HG03135 (cell line): Measurements from ENCODE around the gene PTX4.
A peak's percentile ranks its signal among the peaks of the same experiment; 100 is the strongest.
"Not testable (repeated sequence)": the region's sequence is repeated elsewhere in the genome, so short reads cannot be mapped to it uniquely, and the experiment has no call there.

Experiments
- ATAC-seq: cut with Tn5 transposase; IDR thresholded peaks from one replicate; pipeline ENCODE4 v1.9.1; 2021; ENCODE audit warnings: mild to moderate bottlenecking, moderate library complexity; ENCODE audit not compliant: unreplicated experiment

PTX4 gene

DNA sequence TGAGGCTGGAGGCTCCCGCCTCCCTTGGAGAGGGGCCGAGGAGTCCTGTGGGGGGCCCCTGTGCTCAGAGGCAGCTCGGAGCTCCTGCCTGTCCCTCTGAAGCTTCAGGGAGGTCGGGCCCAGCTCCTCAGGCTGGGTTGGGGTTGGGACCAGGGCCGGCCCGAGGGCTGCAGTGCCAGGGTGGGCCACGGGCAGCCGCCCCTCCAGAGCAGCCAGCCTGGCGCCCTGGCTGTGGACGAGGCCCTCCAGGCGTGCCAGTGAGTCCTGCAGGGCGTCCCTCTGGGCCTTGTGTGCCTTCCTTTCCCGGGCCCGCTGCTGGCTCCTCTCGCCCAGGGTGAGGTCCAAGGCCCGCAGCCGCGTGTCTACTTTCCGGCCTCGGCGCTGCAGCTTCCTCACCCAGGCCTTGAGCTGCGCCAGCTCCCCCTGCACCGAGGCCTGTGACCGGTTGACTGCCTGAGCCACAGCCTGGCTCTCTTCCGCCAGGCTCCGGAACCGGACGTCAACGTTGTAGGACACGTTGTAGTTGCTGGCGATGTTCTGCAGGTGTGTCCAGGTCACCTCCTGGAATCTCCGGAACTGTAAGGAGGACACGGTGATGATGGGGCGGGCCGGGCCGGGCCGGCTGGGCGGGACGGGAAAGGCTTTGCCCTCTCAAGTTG is 1.2 kb downstream of the PTX4 start:
- ATAC-seq = no peak

DNA sequence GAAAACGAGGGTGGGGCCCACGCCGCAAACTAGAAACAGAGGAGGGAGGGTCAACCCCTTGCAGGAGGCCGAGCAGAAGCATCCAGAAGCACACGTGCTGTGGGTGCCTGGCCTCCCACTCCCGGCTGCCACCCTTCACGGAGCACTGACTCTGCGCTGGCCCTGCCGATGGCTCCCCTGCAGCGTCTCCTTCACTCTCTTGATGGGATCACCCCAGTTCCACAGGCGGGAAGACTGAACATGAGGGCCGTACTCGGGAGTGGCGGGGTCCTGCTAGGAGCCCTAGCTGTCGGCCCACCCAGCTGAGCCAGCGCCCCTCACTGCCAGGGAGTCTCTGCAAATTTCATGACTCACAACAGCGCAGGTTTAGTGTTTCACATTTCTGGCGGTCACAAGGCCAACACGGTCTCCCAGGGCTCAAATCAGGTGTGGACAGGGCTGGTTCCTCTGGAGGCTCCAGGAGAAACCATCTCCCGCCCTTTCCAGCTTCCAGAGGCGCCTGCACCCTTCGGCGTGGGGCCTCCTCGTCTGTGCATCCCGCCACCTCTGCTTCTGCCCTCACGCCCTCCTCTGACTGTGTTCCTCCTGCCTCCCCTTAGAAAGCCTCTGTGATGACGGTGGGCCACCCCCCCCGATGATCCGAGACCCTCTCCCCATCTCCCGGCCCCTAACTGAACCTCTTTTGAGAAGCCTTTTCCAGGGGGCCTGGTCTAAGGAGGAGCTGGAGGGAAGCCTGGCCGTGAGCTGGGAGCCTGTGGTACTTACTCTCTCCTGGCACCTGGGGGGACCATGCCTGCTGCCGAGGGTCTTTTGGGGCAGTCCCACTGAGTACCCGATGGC is 2.0 kb downstream of the PTX4 start:
- no peak for ATAC-seq

DNA sequence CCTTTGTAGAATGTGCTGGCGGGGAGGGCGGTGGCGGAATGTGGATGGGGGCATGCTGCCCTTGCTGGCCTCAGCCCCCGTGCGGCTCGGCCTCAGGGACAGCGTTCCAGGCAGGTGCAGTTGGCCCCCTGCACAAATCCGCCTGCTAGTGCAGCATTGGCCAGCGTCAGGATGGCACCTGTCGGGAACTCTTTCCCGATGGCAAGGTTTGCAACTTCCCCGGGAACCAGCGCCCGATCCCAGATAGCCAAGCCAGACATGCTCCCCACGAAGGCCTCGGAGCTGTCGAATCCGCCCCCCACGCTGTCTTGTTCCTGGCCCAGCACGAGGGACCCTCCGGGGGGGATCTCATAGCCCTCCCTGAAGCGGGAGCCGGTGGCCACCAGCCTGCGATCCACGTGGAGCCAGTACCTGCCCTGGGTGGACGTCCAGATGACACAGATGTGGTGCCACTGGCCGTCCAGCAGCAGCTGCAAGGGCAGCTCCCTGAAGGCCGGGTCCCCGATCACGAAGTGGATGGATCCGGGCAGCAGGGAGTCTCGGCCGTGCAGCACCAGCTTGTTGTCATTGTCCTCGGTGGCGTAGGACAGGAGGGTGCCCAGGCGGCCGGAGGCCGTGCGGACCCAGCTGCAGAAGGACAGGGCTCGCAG is 2.8 kb downstream of the PTX4 start:
- ATAC-seq = no peak

DNA sequence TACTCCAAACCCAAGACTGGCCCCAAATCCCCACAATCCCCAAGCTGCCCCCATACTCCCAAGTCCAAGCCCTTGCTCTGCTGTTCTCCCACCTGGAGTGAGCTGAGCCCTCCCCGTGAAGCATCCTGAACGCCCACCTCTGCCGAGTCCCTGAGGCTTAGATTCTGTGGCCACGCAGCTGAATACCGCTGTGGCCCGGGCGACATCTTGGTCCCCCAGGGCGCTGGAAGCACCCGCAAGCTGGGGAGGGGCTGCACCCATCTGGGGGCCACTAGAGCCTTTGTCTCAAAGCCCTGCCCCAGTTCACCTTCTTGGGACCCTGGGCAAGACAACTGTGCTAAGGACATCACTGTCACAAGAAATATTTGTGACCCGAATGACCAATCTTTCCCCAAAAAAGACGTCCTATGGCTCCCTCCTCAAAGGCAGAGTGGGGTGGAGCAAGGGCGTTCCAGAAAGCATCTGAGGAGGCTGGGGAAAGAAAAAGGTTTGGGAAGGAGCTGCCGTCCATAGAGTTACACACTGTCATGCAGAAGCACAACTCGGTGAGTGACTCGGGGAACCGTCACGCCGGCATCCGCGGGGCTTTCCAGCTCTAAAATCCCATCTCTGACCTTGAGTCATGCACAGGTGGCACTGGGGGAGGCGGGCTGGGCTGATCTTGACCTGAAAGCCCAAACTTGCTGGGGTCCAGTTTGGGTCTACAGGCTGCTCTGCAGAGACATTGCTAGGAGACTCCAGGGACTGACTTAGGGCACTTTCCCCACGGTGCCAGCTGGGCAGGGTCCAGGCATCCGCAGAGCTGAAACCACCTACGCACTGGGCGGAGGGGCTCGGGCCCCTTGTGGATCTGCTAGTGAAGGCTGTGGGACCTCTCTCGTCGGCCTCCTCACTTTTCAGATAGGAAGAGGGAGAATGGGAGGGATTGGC is 6.6 kb downstream of the PTX4 start:
- ATAC-seq = no peak

GRCh38 chr16:1478937-1479336 is 9.8 kb downstream of the PTX4 start:
- not testable (repeated sequence) for ATAC-seq

DNA sequence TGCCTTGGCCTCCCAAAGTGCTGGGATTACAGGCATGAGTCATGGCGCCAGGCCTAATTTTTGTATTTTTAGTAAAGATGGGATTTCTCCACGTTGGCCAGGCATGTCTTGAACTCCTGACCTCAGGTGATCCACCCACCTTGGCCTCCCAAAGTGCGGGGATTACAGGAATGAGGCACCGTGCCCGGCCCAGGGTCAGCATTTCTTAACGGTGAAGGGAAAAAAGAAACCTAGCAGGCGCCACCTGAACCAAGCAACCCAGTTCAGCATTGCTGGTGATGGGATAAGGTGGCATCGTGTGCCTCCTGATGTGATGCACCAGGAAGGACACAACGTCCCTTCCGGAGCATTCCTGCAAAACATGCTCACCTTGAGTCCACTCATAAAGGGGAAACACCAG is 11.7 kb downstream of the PTX4 start:
- no peak for ATAC-seq

- ATAC-seq = no peak
Measured at GRCh38 chr16:1475552-1476114, 13.1 kb downstream of the PTX4 start.

DNA sequence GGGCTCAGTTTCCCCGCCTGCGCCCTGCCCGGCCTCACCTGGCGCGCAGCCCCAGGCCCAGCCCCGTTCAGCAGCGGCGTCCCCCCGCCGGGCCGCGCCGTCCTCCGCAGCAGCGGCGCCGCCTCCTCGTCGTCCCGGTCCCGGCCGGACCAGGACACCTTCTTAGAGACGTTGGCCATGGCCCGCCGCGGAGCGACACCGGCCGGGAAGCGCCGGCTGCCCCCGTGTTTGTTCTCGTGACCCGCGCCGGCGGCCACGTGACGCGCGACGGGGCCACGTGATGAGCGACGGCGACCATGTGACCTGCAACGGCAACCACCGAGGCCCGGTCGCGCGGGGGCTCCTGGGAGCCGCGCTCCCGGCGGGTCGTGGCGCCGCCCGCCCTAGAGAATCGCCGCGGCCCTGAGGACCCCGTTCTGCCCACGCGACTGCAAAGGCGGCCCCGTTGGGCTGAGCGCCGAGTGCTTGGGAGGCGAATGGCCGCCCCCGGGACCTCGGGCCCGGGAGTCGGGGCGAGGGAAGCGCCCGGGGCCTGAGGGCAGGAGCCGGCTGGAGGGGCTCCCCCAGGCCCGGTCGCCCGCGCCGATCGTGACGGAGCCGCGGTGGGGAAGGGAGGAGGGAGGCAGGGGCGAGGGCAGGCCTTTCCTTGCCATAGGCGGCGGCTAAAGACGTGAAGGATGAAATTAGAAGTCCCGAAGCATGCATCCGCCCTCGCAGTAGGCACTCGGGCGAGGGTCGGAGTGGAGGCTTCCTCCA is 13.8 kb downstream of the PTX4 start, which contains the start of gene CLCN7:
TSS of gene CLCN7 (minus strand) at position 233 of the 756 bp plus-strand sequence. CDS start at position 179, 54 bp downstream.
- peak; percentile 86 for ATAC-seq

- no peak for ATAC-seq
Measured at GRCh38 chr16:1474082-1474795, 14.5 kb downstream of the PTX4 start.

DNA sequence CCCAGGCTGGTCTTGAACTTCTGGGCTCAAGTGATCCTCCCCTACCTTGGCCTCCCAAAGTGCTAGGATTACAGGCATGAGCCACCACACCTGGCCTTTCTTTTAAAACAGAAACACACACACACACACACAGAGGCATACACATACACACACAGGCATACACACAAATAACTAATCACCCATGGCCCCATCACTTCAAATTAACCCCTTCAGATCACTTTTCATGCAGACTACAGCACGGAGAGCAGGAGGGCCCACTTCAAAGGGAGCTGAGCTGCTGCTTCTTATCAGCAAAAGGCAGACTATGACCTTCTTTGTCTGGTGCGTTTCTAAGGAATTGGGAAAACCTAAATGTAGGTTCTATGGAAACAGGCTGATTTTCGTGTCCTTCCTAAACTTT is 15.8 kb downstream of the PTX4 start:
- ATAC-seq = no peak

- no peak for ATAC-seq
Measured at GRCh38 chr16:1471569-1472194, 17.1 kb downstream of the PTX4 start.

DNA sequence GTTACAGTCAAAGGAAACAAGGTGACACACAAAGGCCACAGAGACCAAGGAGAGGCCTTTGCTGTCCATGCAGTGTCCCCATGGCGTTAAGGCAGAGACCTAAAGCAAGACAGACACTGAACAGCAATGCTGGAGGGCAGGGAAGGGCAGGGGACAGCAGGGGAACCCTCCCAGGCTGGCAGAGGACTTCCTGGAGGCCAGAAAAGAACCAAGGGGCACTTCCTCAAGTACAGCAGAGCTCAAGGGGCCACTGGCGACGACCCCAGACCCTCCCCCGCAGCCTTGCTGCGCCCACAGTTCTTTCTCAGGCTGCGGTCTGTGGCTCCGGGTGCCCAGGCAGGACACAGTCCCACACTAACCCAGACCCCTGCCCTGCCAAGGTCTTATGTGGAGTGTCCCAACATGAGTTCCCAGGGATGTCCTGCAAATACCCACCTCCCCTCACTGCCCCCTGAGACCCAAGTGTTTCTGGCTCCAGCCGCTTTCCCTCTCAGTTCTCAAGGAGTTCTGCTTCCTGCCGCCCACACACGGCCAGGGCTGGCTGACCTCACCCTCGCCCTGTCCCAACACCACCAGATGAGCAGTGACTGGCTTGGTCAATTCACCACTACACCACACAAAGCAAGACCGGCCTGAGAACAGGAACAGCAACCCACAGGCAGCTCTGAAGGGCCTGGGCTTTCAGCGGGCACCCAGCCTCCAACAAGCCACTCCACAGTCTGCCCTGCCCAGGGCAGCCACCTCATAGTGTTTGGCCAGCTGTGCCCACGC is 18.1 kb downstream of the PTX4 start:
- ATAC-seq = no peak

- no peak for ATAC-seq
Measured at GRCh38 chr16:1469693-1470201, 19.0 kb downstream of the PTX4 start.

DNA sequence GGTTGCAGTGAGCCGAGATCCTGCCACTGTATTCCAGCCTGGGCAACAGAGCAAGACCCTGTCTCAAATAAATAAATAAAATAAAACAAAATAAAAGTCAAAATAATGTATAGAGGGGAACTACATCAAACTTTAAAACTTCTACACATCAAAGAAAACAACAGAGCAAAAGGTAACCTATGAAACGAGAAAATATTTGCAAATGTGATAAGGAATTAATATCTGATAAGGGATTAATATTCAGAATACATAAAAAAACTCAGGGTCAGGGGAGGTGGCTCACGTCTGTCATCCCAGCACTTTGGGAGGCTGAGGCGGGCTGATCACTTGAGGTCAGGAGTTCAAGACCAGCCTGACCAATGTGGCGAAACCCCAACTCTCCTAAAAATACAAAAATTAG is 19.6 kb downstream of the PTX4 start:
- ATAC-seq = not testable (repeated sequence)

GRCh38 chr16:1468426-1468810 is 20.3 kb downstream of the PTX4 start:
- no peak for ATAC-seq

GRCh38 chr16:1466968-1467521 is 21.7 kb downstream of the PTX4 start:
- ATAC-seq = no peak

GRCh38 chr16:1466054-1466453 is 22.7 kb downstream of the PTX4 start:
- ATAC-seq = no peak
